HEK293T (cell line): ENCODE measurements around the gene C2orf76.

Experiments
- CTCF ChIA-PET: fragments of 350-600 bp; formaldehyde crosslinking; extraction: SDS; loops from one replicate; lab custom pipeline; 2021; ENCODE audit warnings: antibody characterized with exemption, inconsistent platforms; lab: Yijun Ruan, JAX
- POLR2A ChIA-PET: fragments of 350-600 bp; formaldehyde crosslinking; extraction: SDS; loops from one replicate; lab custom pipeline; 2020; ENCODE audit warnings: antibody characterized with exemption, inconsistent platforms; lab: Yijun Ruan, JAX
- DNase-seq: peaks from one replicate; pipeline ENCODE4 v3.0.0; 2012; ENCODE audit warnings: mixed read lengths; ENCODE audit errors: extremely low spot score
- ARNT ChIP-seq: fragments of 450-650 bp; IDR thresholded peaks from 2 replicates; pipeline ENCODE4 v1.6.1; 2017; ENCODE audit warnings: mild to moderate bottlenecking
- BHLHE40 ChIP-seq: fragments of 450-650 bp; IDR thresholded peaks from 2 replicates; pipeline ENCODE4 v1.6.1; 2016; ENCODE audit warnings: mild to moderate bottlenecking, moderate library complexity, borderline replicate concordance
- CTBP1 ChIP-seq: fragments of 450-650 bp; IDR thresholded peaks from 2 replicates; pipeline ENCODE4 v1.6.1; 2016; ENCODE audit warnings: borderline replicate concordance
- ELF4 ChIP-seq: fragments of 450-650 bp; IDR thresholded peaks from 2 replicates; pipeline ENCODE4 v1.6.1; 2017; ENCODE audit warnings: antibody characterized with exemption
- FOXA1 ChIP-seq: fragments of 450-650 bp; IDR thresholded peaks from 2 replicates; pipeline ENCODE4 v1.6.1; 2016; ENCODE audit warnings: mild to moderate bottlenecking
- FOXK2 ChIP-seq: fragments of 450-650 bp; IDR thresholded peaks from 2 replicates; pipeline ENCODE4 v1.6.1; 2016; ENCODE audit warnings: mild to moderate bottlenecking
- FOXM1 ChIP-seq: fragments of 450-650 bp; IDR thresholded peaks from 2 replicates; pipeline ENCODE4 v1.6.1; 2017; ENCODE audit warnings: mild to moderate bottlenecking, borderline replicate concordance
- HDGF ChIP-seq: fragments of 450-650 bp; IDR thresholded peaks from 2 replicates; pipeline ENCODE4 v1.6.1; 2017; ENCODE audit warnings: antibody characterized with exemption, borderline replicate concordance
- L3MBTL2 ChIP-seq: fragments of 450-650 bp; conservative IDR thresholded peaks from 2 replicates; pipeline ENCODE4 v1.6.1; 2016; ENCODE audit warnings: mild to moderate bottlenecking
- LEF1 ChIP-seq: fragments of 450-650 bp; IDR thresholded peaks from 2 replicates; pipeline ENCODE4 v1.6.1; 2017; ENCODE audit warnings: mild to moderate bottlenecking, borderline replicate concordance
- NFRKB ChIP-seq: fragments of 450-650 bp; IDR thresholded peaks from 2 replicates; pipeline ENCODE4 v1.6.1; 2016; ENCODE audit warnings: mild to moderate bottlenecking, moderate library complexity
- SP1 ChIP-seq: fragments of 450-650 bp; IDR thresholded peaks from 2 replicates; pipeline ENCODE4 v1.6.1; 2017
- SUZ12 ChIP-seq: fragments of 450-650 bp; IDR thresholded peaks from 2 replicates; pipeline ENCODE4 v1.6.1; 2016; ENCODE audit warnings: mild to moderate bottlenecking
- TARDBP ChIP-seq: fragments of 450-650 bp; IDR thresholded peaks from 2 replicates; pipeline ENCODE4 v1.6.1; 2016
- ZNF384 ChIP-seq: fragments of 450-650 bp; IDR thresholded peaks from 2 replicates; pipeline ENCODE4 v1.6.1; 2016
- TF ChIP-seq, protein P1 (sequence below): fragments of 450-650 bp; IDR thresholded peaks from 2 replicates; pipeline ENCODE4 v1.6.1; 2016

C2orf76 gene

GRCh38 chr2:119366649-119367471 is at the start of gene C2orf76, which contains the start of gene DBI:
C2orf76 (minus strand) TSS chr2:119366834; CDS start chr2:119339959, 26,875 bp downstream.
DBI (plus strand) TSS chr2:119366977; CDS start chr2:119367052, 75 bp downstream.
- POLR2A ChIA-PET: interaction anchor here (1.0 to 2.0 kb wide), 9 partner anchors 10 to 485 kb away, joined by 3 to 16 read pairs (median 4); no protein-coding TSS in a partner anchor
- CTCF ChIA-PET: interaction anchor here (1.4 kb wide), 1 partner anchor 15 kb away, joined by 3 read pairs; no protein-coding TSS in a partner anchor

DNA sequence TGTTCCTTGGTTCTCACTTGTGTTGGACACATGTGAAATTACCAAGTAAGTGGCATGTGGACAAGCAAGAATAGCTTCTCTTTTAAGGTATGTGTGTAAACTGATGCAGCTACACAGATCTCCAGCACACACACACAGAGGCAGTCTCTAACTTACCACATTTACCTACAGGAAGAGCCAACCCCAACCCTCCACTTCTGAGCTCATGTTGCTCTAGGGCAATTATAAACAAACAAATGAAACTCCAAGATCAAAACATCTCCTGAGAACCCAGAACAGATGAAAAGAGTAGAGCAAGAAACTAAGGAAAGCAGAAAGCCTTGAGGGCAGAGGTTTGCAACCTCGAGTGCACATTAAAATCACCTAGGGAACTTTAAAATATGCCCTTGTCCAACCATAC is 49.0 kb upstream of the C2orf76 start:
- CTCF ChIA-PET: interaction anchor here (2.5 kb wide), 1 partner anchor 61 kb away, joined by 10 read pairs; no protein-coding TSS in a partner anchor

More at GRCh38 chr2:119366649-119367471, at the start of gene C2orf76, which contains the start of gene DBI:
- TF ChIP-seq ARNT (no peak), FOXA1 (no peak), BHLHE40 (no peak), FOXM1 (no peak), LEF1 (no peak), HDGF (no peak), CTBP1 (no peak), NFRKB (no peak), ZNF384 (no peak), FOXK2 (no peak), ELF4 (0 out of 2 replicates have a peak, but pooled peaks have one; percentile 33), SUZ12 (no peak), TARDBP (no peak), SP1 (no peak), L3MBTL2 (peak; percentile 73)
- TF ChIP-seq, protein P1, sequence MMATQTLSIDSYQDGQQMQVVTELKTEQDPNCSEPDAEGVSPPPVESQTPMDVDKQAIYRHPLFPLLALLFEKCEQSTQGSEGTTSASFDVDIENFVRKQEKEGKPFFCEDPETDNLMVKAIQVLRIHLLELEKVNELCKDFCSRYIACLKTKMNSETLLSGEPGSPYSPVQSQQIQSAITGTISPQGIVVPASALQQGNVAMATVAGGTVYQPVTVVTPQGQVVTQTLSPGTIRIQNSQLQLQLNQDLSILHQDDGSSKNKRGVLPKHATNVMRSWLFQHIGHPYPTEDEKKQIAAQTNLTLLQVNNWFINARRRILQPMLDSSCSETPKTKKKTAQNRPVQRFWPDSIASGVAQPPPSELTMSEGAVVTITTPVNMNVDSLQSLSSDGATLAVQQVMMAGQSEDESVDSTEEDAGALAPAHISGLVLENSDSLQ: no peak
- peak; percentile 98 for DNase-seq

GRCh38 chr2:119414894-119415293 is 48.3 kb upstream of the C2orf76 start:
- no peak for DNase-seq
- ChIA-PET POLR2A (no interaction called here), CTCF (interaction anchor here (2.5 kb wide), 1 partner anchor 61 kb away, joined by 10 read pairs; no protein-coding TSS in a partner anchor)
- TF ChIP-seq FOXM1: no peak
- no peak for TF ChIP-seq ELF4
- TF ChIP-seq, protein P1: no peak
- no peak for TF ChIP-seq FOXK2
- TF ChIP-seq TARDBP: no peak
- TF ChIP-seq L3MBTL2: no peak
- TF ChIP-seq LEF1: no peak
- TF ChIP-seq SP1: no peak
- no peak for TF ChIP-seq SUZ12
- TF ChIP-seq ZNF384: no peak
- TF ChIP-seq BHLHE40: no peak
- no peak for TF ChIP-seq ARNT
- no peak for TF ChIP-seq CTBP1
- TF ChIP-seq FOXA1: no peak
- TF ChIP-seq HDGF: no peak
- TF ChIP-seq NFRKB: no peak

More for the DNA sequence above, 49.0 kb upstream of the C2orf76 start:
- TF ChIP-seq ARNT (no peak), FOXM1 (no peak), ELF4 (no peak), SP1 (no peak), ZNF384 (no peak), TARDBP (no peak), CTBP1 (no peak), NFRKB (no peak), L3MBTL2 (no peak), HDGF (no peak), FOXA1 (no peak), LEF1 (no peak), SUZ12 (no peak), FOXK2 (no peak), BHLHE40 (no peak)
- TF ChIP-seq, protein P1: no peak
- DNase-seq: no peak
- POLR2A ChIA-PET: no interaction called here

- TF ChIP-seq ELF4: no peak
- ChIA-PET CTCF (interaction anchor here (1.5 kb wide), 1 partner anchor 67 kb away, joined by 12 read pairs; no protein-coding TSS in a partner anchor), POLR2A (no interaction called here)
- no peak for DNase-seq
Measured at GRCh38 chr2:119409506-119409905, 42.9 kb upstream of the C2orf76 start.

- DNase-seq: no peak
- POLR2A ChIA-PET: no interaction called here
- TF ChIP-seq, protein P1: no peak
- TF ChIP-seq FOXK2 (no peak), BHLHE40 (no peak), LEF1 (no peak), CTBP1 (no peak), SUZ12 (no peak), HDGF (no peak), TARDBP (no peak), NFRKB (no peak), FOXM1 (no peak), ELF4 (no peak), ARNT (no peak), SP1 (no peak)
- CTCF ChIA-PET: interaction anchor here (1.2 kb wide), 1 partner anchor 68 kb away, joined by 7 read pairs; no protein-coding TSS in a partner anchor
Measured at GRCh38 chr2:119408221-119408619, 41.6 kb upstream of the C2orf76 start.
